NCI-H1694 treated with DMSO at 0.1 percent for 48 hours (cell line): ENCODE data around the gene PRSS21.

Experiments used
- DNase-seq: peaks from one replicate; lab custom pipeline; 2025; lab: John Stamatoyannopoulos, UW

Gene PRSS21

GRCh38 chr16:2779978-2780898 lies 36.8 kb upstream of the PRSS21 start:
- no peak for DNase-seq

- no peak for DNase-seq
These were observed 34.3 kb upstream of the PRSS21 start for GRCh38 chr16:2782583-2783351.

- no peak for DNase-seq
These were observed 33.3 kb upstream of the PRSS21 start for GRCh38 chr16:2783581-2784357.

GRCh38 chr16:2784358-2785100 lies 32.5 kb upstream of the PRSS21 start:
- no peak for DNase-seq

GRCh38 chr16:2785101-2785991 lies 31.7 kb upstream of the PRSS21 start:
- no peak for DNase-seq

- no peak for DNase-seq
These were observed 30.8 kb upstream of the PRSS21 start for GRCh38 chr16:2786061-2786825.

GRCh38 chr16:2786826-2787151 lies 30.2 kb upstream of the PRSS21 start:
- no peak for DNase-seq

GRCh38 chr16:2787406-2787805 lies 29.6 kb upstream of the PRSS21 start, which contains the start of gene PRSS33:
Gene PRSS33 (minus strand): TSS chr16:2787560. CDS start chr16:2786547, 1,013 bp downstream.
- DNase-seq, result no peak

- DNase-seq, result no peak
These were observed 29.1 kb upstream of the PRSS21 start for GRCh38 chr16:2787961-2788360.

GRCh38 chr16:2790631-2791030 lies 26.4 kb upstream of the PRSS21 start:
- DNase-seq, result no peak

GRCh38 chr16:2791174-2791573 lies 25.9 kb upstream of the PRSS21 start:
- no peak for DNase-seq

- DNase-seq, result no peak
These were observed 24.1 kb upstream of the PRSS21 start for GRCh38 chr16:2792940-2793339.

- no peak for DNase-seq
These were observed 21.5 kb upstream of the PRSS21 start for GRCh38 chr16:2795395-2796143.

GRCh38 chr16:2798723-2799204 lies 18.3 kb upstream of the PRSS21 start:
- DNase-seq, result no peak

- DNase-seq, result no peak
These were observed 17.7 kb upstream of the PRSS21 start for GRCh38 chr16:2799205-2799858.

GRCh38 chr16:2799859-2800226 lies 17.2 kb upstream of the PRSS21 start:
- DNase-seq, result peak; percentile 27

- no peak for DNase-seq
These were observed 13.4 kb upstream of the PRSS21 start for GRCh38 chr16:2803545-2804195.

GRCh38 chr16:2804728-2805127 lies 12.3 kb upstream of the PRSS21 start:
- DNase-seq, result no peak
